Effector CD4-positive, alpha-beta T cell (primary cell): ENCODE data around the gene RALGAPA2.

Source experiments
- DNase-seq: peaks from one replicate; pipeline ENCODE4 v3.0.0-alpha.2; 2020

RALGAPA2 gene

GRCh38 chr20:20627471-20627870 lies 85.0 kb downstream of the RALGAPA2 start:
- DNase-seq = no peak

- DNase-seq = no peak
Observed at GRCh38 chr20:20624914-20625313, 87.5 kb downstream of the RALGAPA2 start.

- no peak for DNase-seq
Observed at GRCh38 chr20:20621195-20621594, 91.2 kb downstream of the RALGAPA2 start.

GRCh38 chr20:20614391-20614790 lies 98.1 kb downstream of the RALGAPA2 start:
- DNase-seq = no peak

- DNase-seq = no peak
Observed at GRCh38 chr20:20612251-20612650, 100.2 kb downstream of the RALGAPA2 start.

GRCh38 chr20:20611167-20611566 lies 101.3 kb downstream of the RALGAPA2 start:
- DNase-seq = no peak

GRCh38 chr20:20609522-20609921 lies 102.9 kb downstream of the RALGAPA2 start:
- DNase-seq = no peak

- DNase-seq = no peak
Observed at GRCh38 chr20:20608641-20609040, 103.8 kb downstream of the RALGAPA2 start.

- DNase-seq = no peak
Observed at GRCh38 chr20:20608041-20608440, 104.4 kb downstream of the RALGAPA2 start.

GRCh38 chr20:20606881-20607280 lies 105.6 kb downstream of the RALGAPA2 start:
- no peak for DNase-seq

GRCh38 chr20:20606050-20606449 lies 106.4 kb downstream of the RALGAPA2 start:
- no peak for DNase-seq

- no peak for DNase-seq
Observed at GRCh38 chr20:20604907-20605306, 107.5 kb downstream of the RALGAPA2 start.

- no peak for DNase-seq
Observed at GRCh38 chr20:20604357-20604756, 108.1 kb downstream of the RALGAPA2 start.

GRCh38 chr20:20603339-20603990 lies 109.0 kb downstream of the RALGAPA2 start:
- no peak for DNase-seq

- no peak for DNase-seq
Observed at GRCh38 chr20:20597966-20598365, 114.5 kb downstream of the RALGAPA2 start.

- DNase-seq = no peak
Observed at GRCh38 chr20:20594171-20594530, 118.3 kb downstream of the RALGAPA2 start.

- no peak for DNase-seq
Observed at GRCh38 chr20:20593447-20594170, 118.8 kb downstream of the RALGAPA2 start.

- no peak for DNase-seq
Observed at GRCh38 chr20:20585146-20585545, 127.3 kb downstream of the RALGAPA2 start.

GRCh38 chr20:20582734-20583133 lies 129.7 kb downstream of the RALGAPA2 start:
- DNase-seq = no peak

- no peak for DNase-seq
Observed at GRCh38 chr20:20580139-20580538, 132.3 kb downstream of the RALGAPA2 start.

- DNase-seq = no peak
Observed at GRCh38 chr20:20578838-20579237, 133.6 kb downstream of the RALGAPA2 start.

- no peak for DNase-seq
Observed at GRCh38 chr20:20573797-20574196, 138.6 kb downstream of the RALGAPA2 start.

- no peak for DNase-seq
Observed at GRCh38 chr20:20571068-20571780, 141.2 kb downstream of the RALGAPA2 start.

- no peak for DNase-seq
Observed at GRCh38 chr20:20568604-20569205, 143.7 kb downstream of the RALGAPA2 start.
